Transverse colon (tissue), 3 donors: ENCODE results near the gene ZBP1.
A peak's percentile ranks its signal among the peaks of the same experiment; 100 is the strongest.

ENCODE experiments used
- EP300 ChIP-seq: sonication (generic); formaldehyde crosslinking; IDR thresholded peaks from one replicate; pipeline ENCODE4 v1.6.1; 2017; ENCODE audit warnings: antibody characterized with exemption, low read depth
- POLR2A ChIP-seq: fragments of 450-650 bp; IDR thresholded peaks from one replicate; pipeline ENCODE4 v1.6.1; 2016; ENCODE audit warnings: antibody characterized with exemption, mild to moderate bottlenecking, moderate library complexity
- TF ChIP-seq, protein P1 (sequence below), 5 experiments: fragments of 200-600 bp in 3 of 5; fragments of 450-650 bp in 2 of 5; sonication (generic) in 3 of 5; IDR thresholded peaks; 1 replicate in 2 of 5; 2 replicates in 3 of 5; pipeline ENCODE4 v1.5.1; 2016 to 2017; ENCODE audit warnings: antibody characterized with exemption in 5 of 5, inconsistent platforms in 3 of 5, mild to moderate bottlenecking in 2 of 5, moderate library complexity in 1 of 5

DNA sequence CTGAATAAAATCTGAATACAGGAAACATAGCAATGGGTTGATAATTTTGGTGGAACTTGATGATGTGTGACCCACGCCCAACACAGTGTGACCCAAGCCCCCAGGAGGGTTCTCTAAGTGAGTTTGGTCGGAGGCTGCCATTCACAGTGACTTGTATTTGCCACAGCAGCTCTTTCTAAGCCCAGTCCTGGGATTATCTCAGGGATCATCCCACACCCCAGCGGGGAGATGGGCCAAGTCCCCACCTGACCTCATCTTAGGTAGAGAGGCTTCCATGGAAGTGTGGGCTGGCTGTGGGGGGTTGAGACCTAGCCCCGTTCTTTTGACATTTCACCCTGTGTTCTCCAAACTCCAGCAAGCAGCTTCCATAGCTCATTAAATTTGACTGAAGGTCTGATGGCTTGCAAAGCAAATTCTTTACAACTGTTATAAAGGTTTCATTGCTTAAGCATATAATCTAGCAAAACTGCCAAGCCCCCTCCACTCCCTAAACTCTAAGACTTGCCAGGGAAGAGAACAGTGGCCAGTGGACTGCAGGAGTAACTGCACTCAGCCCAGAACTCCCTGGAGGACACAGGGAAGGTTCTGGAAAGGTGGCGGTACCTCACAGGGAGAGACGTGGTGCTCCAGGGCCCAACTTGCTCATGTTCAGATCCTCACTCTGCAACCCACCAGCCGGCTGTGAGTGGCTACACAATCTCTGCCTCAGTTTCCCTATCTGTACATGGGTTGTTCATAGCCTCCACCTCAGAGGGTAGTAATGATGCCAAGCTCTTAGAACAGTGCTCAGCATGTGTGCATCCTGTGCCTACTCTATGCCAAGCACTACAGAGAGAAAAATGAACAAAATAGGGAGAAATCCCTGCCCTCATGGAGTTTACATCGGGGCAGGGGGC is 60.3 kb downstream of the ZBP1 start:
- TF ChIP-seq, protein P1, sequence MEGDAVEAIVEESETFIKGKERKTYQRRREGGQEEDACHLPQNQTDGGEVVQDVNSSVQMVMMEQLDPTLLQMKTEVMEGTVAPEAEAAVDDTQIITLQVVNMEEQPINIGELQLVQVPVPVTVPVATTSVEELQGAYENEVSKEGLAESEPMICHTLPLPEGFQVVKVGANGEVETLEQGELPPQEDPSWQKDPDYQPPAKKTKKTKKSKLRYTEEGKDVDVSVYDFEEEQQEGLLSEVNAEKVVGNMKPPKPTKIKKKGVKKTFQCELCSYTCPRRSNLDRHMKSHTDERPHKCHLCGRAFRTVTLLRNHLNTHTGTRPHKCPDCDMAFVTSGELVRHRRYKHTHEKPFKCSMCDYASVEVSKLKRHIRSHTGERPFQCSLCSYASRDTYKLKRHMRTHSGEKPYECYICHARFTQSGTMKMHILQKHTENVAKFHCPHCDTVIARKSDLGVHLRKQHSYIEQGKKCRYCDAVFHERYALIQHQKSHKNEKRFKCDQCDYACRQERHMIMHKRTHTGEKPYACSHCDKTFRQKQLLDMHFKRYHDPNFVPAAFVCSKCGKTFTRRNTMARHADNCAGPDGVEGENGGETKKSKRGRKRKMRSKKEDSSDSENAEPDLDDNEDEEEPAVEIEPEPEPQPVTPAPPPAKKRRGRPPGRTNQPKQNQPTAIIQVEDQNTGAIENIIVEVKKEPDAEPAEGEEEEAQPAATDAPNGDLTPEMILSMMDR (IDR thresholded peaks at IDR 0.05), result peak in 2 of 5 experiments; percentile 46 to 67
- TF ChIP-seq POLR2A (peak; percentile 27), EP300 (no peak)
